NCI-H128 (cell line): ENCODE data around the gene FBXO17.
"Not testable (repeated sequence)": the region's sequence is repeated elsewhere in the genome, so short reads cannot be mapped to it uniquely, and the experiment has no call there.

ENCODE experiments used
- DNase-seq: peaks from one replicate; lab custom pipeline; 2025; ENCODE audit not compliant: unreplicated experiment; lab: John Stamatoyannopoulos, UW

Gene FBXO17

GRCh38 chr19:38980583-38981374 lies 5.2 kb upstream of the FBXO17 start:
- no peak for DNase-seq

GRCh38 chr19:38979812-38980211 lies 4.3 kb upstream of the FBXO17 start:
- DNase-seq: no peak

DNA sequence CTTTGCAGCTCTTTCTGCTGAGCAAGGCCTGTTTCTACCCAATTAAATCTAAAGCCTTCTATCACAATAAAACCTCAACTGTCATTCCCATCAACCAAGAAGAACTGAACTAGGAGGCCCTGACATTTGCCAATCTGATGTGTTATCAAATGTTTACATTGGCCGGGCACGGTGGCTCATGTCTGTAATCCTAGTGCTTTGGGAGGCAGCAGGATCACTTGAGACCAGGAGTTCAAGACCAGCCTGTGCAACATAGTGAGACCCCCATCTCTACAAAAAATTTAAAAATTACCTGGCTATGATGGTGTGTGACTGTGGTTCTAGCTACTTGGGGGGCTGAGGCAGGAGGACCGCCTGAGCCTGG lies 2.8 kb upstream of the FBXO17 start:
- no peak for DNase-seq

DNA sequence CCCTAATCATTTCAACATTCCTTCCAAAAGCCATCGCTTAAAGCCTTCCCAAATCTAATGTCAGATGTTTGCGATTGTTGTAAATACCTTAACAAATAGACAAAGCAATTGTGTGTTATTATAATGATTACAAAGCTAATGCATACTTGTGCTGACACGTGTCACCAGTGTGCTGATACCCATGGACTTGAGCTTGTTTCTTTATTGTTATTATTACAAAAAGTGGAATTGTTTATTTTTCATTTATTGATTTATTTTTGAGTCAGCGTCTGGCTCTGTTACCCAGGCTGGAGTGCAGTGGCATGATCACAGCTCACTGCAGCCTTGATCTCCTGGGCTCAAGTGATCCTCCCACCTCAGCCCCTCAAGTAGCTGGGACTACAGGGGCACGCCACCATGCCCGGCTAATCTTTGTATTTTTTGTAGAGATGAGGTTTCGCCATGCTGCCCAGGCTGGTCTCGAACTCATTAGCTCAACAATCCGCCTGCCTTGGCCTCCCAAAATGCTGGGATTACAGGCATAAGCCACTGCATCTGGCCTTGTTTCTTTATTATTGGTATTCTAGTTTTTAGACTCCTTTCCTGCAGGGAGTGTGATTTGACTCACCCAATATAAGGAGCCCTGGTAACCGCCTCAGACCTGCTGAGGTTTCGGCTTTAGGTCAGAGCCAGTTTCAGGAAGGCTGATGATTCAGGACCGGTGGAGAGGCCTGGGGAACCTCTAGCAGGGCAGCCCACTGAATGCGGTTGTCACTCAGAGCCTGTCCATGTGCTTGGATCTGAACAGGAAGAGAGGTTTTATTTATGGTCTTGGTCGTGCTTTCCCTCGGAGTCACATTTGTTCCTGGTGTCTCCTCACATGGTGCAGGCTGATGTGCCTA lies 2.1 kb upstream of the FBXO17 start:
- DNase-seq: no peak

DNA sequence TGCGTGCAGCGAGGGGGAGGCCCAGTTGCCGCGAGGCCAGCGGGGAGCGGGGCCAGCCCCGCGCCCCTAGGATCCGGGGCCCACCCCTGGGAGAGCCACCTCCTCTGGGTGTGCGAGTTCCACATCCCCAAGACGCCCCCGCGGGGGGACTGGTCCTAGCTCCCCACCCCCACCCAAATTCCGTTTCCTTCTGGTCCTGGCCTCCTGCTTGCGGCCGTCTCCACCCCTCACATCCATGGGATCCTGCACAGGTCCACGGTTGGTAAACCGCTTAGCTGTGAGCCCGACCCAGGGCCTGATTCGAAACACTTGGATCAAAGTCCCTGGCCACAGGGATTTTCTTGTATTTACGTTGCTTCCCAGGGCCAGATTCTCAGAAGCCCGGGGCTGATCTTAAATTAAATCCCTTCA lies 324 bp upstream of the FBXO17 start:
- no peak for DNase-seq

GRCh38 chr19:38974624-38975213 lies 823 bp downstream of the FBXO17 start:
- DNase-seq: no peak

DNA sequence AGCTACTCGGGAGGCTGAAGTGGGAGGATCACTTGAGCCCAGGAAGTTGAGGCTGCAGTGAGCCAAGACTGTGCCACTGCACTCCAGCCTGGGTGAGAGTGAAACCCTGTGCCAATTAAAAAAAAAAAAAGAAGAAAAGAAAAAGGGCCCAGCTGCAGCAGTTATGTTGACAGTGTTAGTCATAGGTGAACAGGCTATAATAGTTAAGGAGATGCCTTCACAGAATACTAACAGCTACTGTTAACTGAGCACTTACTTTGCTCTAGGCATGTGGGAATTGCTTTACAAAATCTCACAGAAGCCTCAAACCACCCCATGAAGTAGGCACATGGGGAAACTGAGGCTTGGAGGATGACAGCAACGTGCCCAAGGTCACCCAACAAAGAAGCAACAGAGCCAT lies 3.9 kb downstream of the FBXO17 start:
- DNase-seq: no peak

DNA sequence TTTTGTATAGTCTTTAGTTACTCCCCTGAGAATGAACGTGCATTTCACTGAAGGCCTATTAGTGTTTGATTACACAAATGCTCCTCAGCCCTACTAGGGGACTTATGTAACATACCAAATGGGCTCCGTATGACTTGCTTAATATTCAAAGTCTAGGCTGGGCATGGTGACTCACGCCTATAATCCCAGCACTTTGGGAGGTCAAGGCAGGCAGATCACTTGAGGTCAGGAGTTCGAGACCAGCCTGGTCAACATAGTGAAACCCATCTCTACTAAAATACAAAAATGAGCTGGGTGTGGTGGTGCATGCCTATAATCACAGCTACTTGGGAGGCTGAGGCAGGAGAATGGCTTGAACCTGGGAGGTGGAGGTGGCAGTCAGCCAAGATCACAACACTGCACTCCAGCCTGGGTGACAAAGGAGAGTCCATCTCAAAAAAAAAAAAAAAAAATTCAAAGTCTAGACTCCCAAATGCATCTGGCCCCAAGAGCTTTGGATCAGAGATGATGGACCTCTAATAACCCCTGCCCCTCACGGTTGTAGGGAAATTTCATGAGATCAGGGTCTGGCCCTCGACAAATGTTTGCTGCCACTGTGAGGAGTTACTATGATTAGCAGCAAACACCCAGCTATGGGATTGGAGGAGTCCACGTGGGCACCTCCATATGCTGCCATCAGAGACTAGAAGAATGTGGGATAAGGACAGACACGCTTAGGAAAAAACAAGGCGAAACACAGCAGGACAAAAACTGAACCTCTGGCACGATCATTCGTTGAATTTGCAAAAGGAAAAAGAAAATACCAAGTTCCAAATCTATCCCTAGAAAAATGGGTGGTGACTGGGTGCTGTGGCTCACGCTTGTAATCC lies 4.6 kb downstream of the FBXO17 start:
- no peak for DNase-seq

GRCh38 chr19:38966149-38966548 lies 9.4 kb downstream of the FBXO17 start:
- not testable (repeated sequence) for DNase-seq

GRCh38 chr19:38964738-38965137 lies 10.8 kb downstream of the FBXO17 start:
- DNase-seq: no peak

- DNase-seq: no peak
Measured at GRCh38 chr19:38959618-38960017, 15.9 kb downstream of the FBXO17 start.

DNA sequence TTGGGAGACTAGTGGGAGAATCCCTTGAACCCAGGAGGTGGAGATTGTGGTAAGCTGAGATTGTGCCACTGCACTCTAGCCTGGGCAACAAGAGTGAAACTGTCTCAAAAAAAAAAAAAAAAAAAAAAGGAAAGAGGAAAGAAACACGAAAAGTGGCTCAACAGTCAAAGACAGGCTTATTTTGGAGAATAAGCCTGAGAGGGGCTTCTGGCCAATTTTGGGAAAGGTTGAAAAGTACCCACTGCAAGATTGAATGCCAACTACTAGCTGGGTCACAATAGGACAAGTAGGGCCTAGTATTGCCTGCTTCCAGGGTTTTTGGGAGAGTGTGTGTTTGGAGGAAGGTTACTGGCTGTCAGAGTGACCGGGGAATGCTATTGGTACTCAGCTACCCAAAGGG lies 17.2 kb downstream of the FBXO17 start:
- no peak for DNase-seq

GRCh38 chr19:38956264-38956663 lies 19.3 kb downstream of the FBXO17 start:
- no peak for DNase-seq

GRCh38 chr19:38953677-38954076 lies 21.9 kb downstream of the FBXO17 start:
- no peak for DNase-seq

DNA sequence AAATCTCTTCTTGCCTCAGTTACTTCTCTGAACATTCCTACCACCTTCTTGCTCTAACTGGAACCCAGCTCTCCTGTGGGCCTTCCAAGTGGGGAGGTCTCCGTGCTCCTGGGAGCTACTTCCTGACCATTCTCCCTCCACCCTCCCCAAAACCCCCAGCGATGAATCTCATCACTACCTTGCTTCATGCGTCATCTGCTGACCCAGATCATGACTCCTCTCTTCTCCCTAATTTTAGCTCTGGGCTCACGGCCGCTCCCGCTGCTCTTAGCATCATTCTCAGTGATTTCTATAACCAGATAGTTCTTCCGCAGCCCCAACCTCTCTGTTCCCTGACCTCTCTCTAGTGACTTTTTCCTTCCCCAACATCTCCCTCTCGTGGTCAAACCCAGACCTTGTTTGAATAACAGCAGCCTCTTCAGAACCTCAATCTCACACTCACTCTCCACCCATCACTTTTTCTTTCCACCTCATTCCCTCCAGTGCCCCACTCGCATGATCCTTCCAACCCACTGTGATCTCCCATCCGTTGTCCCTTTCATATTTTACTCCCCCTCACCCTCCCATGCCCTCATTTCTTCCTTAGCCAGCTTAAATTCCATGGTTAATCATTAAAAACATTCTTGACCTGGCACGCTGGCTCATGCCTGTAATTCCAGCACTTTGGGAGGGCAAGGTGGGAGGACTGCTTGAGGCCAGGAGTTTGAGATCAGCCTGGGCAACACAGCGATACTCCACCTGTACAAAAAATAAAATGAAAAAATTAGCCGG lies 23.0 kb downstream of the FBXO17 start:
- DNase-seq: no peak

GRCh38 chr19:38951187-38951586 lies 24.4 kb downstream of the FBXO17 start:
- no peak for DNase-seq

GRCh38 chr19:38949580-38950367 lies 25.8 kb downstream of the FBXO17 start:
- DNase-seq: no peak

GRCh38 chr19:38946229-38947010 lies 29.1 kb downstream of the FBXO17 start:
- DNase-seq: no peak
